NCI-H2196 (cell line): ENCODE measurements around the gene IL1RAPL1.

Experiments
- DNase-seq: peaks from one replicate; lab custom pipeline; 2025; ENCODE audit not compliant: unreplicated experiment; lab: John Stamatoyannopoulos, UW

The IL1RAPL1 gene

GRCh38 chrX:28626515-28626914 is 39.3 kb downstream of the IL1RAPL1 start:
- DNase-seq: no peak

GRCh38 chrX:28628120-28628519 is 40.9 kb downstream of the IL1RAPL1 start:
- no peak for DNase-seq

GRCh38 chrX:28638775-28639174 is 51.5 kb downstream of the IL1RAPL1 start:
- DNase-seq: no peak

GRCh38 chrX:28639451-28639850 is 52.2 kb downstream of the IL1RAPL1 start:
- no peak for DNase-seq

GRCh38 chrX:28649541-28649940 is 62.3 kb downstream of the IL1RAPL1 start:
- DNase-seq: no peak

GRCh38 chrX:28651186-28651585 is 63.9 kb downstream of the IL1RAPL1 start:
- no peak for DNase-seq

GRCh38 chrX:28659269-28659668 is 72.0 kb downstream of the IL1RAPL1 start:
- no peak for DNase-seq

GRCh38 chrX:28665778-28666177 is 78.5 kb downstream of the IL1RAPL1 start:
- DNase-seq: no peak

GRCh38 chrX:28668303-28668702 is 81.1 kb downstream of the IL1RAPL1 start:
- no peak for DNase-seq

GRCh38 chrX:28668957-28669356 is 81.7 kb downstream of the IL1RAPL1 start:
- DNase-seq: no peak

GRCh38 chrX:28670074-28670473 is 82.8 kb downstream of the IL1RAPL1 start:
- no peak for DNase-seq

- no peak for DNase-seq
These were observed 87.9 kb downstream of the IL1RAPL1 start for GRCh38 chrX:28675173-28675572.

GRCh38 chrX:28693101-28693500 is 105.9 kb downstream of the IL1RAPL1 start:
- DNase-seq: no peak

- DNase-seq: no peak
These were observed 110.5 kb downstream of the IL1RAPL1 start for GRCh38 chrX:28697732-28698131.

GRCh38 chrX:28701222-28701621 is 114.0 kb downstream of the IL1RAPL1 start:
- DNase-seq: no peak

- no peak for DNase-seq
These were observed 119.7 kb downstream of the IL1RAPL1 start for GRCh38 chrX:28706964-28707363.

GRCh38 chrX:28709421-28709820 is 122.2 kb downstream of the IL1RAPL1 start:
- DNase-seq: no peak

- no peak for DNase-seq
These were observed 130.6 kb downstream of the IL1RAPL1 start for GRCh38 chrX:28717864-28718263.

GRCh38 chrX:28718450-28718849 is 131.2 kb downstream of the IL1RAPL1 start:
- no peak for DNase-seq

GRCh38 chrX:28719620-28720019 is 132.4 kb downstream of the IL1RAPL1 start:
- DNase-seq: no peak

- DNase-seq: no peak
These were observed 165.1 kb downstream of the IL1RAPL1 start for GRCh38 chrX:28752330-28752729.

- no peak for DNase-seq
These were observed 168.9 kb downstream of the IL1RAPL1 start for GRCh38 chrX:28756175-28756574.

- DNase-seq: no peak
These were observed 169.4 kb downstream of the IL1RAPL1 start for GRCh38 chrX:28756647-28757046.

GRCh38 chrX:28757290-28757689 is 170.0 kb downstream of the IL1RAPL1 start:
- no peak for DNase-seq
